Ovary (tissue), 9 donors: ENCODE results near the gene CHPT1. TPM values are rescaled to one million over a fixed set of nuclear protein-coding genes. Genes with fewer than 3 reads are reported as not detected.

Experiments used
- DNase-seq, 5 donors: peaks; one replicate each; pipeline ENCODE4 v3.0.0-alpha.2; 2019 to 2020
- H3K27ac ChIP-seq, 2 donors: fragments of 200-600 bp; one replicate each; pipeline versions ENCODE4 v1.5.1 to v1.8.0; 2019 to 2022
- H3K27me3 ChIP-seq: fragments of 200-600 bp; one replicate; pipeline ENCODE4 v1.8.0; 2022
- H3K36me3 ChIP-seq: fragments of 200-600 bp; sonication (generic); one replicate; pipeline ENCODE4 v1.5.1; 2019
- H3K4me1 ChIP-seq: one replicate; pipeline ENCODE4 v1.8.1; 2013; ENCODE audit warnings: mild to moderate bottlenecking, moderate library complexity; ENCODE audit not compliant: insufficient read depth
- H3K4me3 ChIP-seq: fragments of 200-600 bp; sonication (generic); one replicate; pipeline ENCODE4 v1.5.1; 2017
- H3K9me3 ChIP-seq, 2 donors: fragments of 200-600 bp in 1 of 2; sonication (generic) in 1 of 2; one replicate each; pipeline versions ENCODE4 v1.5.1 to v1.8.1; 2013 to 2019; ENCODE audit warnings: mild to moderate bottlenecking in 1 of 2, moderate library complexity in 1 of 2
- CTCF ChIP-seq, 3 donors: fragments of 450-650 bp in 2 of 3; fragments of 200-600 bp in 1 of 3; IDR thresholded peaks; one replicate each; pipeline versions ENCODE4 v1.5.1 to v1.8.0; 2016 to 2022; ENCODE audit warnings: antibody characterized with exemption in 3 of 3, mild to moderate bottlenecking in 1 of 3
- EP300 ChIP-seq: sonication (generic); formaldehyde crosslinking; IDR thresholded peaks from one replicate; pipeline ENCODE4 v1.6.1; 2017; ENCODE audit warnings: antibody characterized with exemption
- POLR2A ChIP-seq: fragments of 450-650 bp; IDR thresholded peaks from one replicate; pipeline ENCODE4 v1.6.1; 2017; ENCODE audit warnings: antibody characterized with exemption, mild to moderate bottlenecking, moderate library complexity
- WGBS, 3 donors: extraction: QIAGEN DNeasy Blood & Tissue Kit in 1 of 3; methylation state at CpG; one replicate each; pipeline versions ENCODE4 v1.1.5 to v1.1.7; 2013 to 2017; 5-methylcytosine and 5-hydroxymethylcytosine counted together
- intact Hi-C, 4 donors: fragments of 100-400 bp; cut with DNase I; formaldehyde crosslinking; loops; one replicate each; pipeline versions ENCODE4 v1.11.0 to v1.15.1; 2022 to 2023
- polyA plus RNA-seq, 2 donors: library from polyadenylated mRNA; stranded (reverse); fragments of 200-250 nt in 1 of 2; fragments of 350-450 nt in 1 of 2; fragmentation: Illumina TruSeq in 1 of 2; extraction: RNeasy Lipid Tissue Mini Kit (QIAGEN cat#74804) in 1 of 2; gene quantifications; one replicate each; pipeline ENCODE4 v1.2.3, GENCODE V29; 2013 to 2014
- total RNA-seq, 7 donors: library from RNA; depleted of rRNA in 2 of 7; stranded (reverse); fragments of >200 nt in 2 of 7; fragmentation: NEBNext Ultra II Directional in 3 of 7; extraction: Animal tissue kit (Norgen Biotek cat#: 25700) in 3 of 7; gene quantifications; one replicate each; pipeline versions ENCODE4 v1.1.0 to v1.2.4, GENCODE V29; 2016 to 2023
- donor health status: DM: no; HTN: no; CAD: no; lungs with moderate emphysema.
- donor health status: DM: no; HTN: no; CAD: no.
- donor health status: Bipolar disorder and iron deficiency.
- donor health status: DM: yes; HTN: yes; CAD: no.
- donor health status: DM: no; HTN: no; CAD: no.
- donor health status: DM: yes; HTN: yes; CAD: no.

The CHPT1 gene
- total and polyA plus RNA-seq, 9 donors = 25.8 to 89.4 (median 31.4) TPM

GRCh38 chr12:101759396-101760047, 62.1 kb downstream of the CHPT1 start:
- DNase-seq = no peak
- Histone ChIP-seq H3K4me1 (peaks cover 2% of the 10 kb centered on the region), H3K4me3 (no peak overlapping the region), H3K27me3 (no peaks in the 10 kb centered on the region), H3K36me3 (no peaks in the 10 kb centered on the region), H3K27ac (no peak overlapping the region), H3K9me3 (no peaks in the 10 kb centered on the region)
- intact Hi-C loops = loop anchor here in 1 of 4 donors (10.0 kb wide), 1 partner anchor 345 kb away; no protein-coding TSS in a partner anchor
- 61 to 62% (median 62%) methylated on average over 5 of the region's 5 CpGs for WGBS, 3 donors
- TF ChIP-seq EP300 = no peak
- peak; percentile 13 to 72 (median 44) for TF ChIP-seq CTCF (IDR thresholded peaks at IDR 0.05)
- no peak for TF ChIP-seq POLR2A

DNA sequence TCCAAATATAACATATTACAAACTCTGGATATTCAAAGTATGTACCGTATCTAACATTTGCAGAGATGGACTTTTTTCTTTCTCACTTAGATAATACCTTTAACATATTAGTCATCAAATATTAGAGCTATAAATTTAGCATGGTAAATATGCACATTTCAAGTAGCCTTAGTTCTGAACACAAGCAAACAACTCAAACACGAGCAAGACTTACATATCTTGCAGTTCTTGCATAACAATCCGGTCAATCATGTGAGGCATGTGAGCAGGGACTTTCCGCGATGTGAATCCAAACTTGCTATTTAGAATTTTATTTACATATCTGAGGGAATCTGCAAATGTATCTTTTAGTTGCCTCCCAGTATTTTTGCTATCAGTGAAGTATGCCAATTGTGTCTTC, 63.9 kb downstream of the CHPT1 start:
- DNase-seq = no peak

GRCh38 chr12:101761781-101762180, 64.3 kb downstream of the CHPT1 start:
- intact Hi-C loops = no loop called here
- Histone ChIP-seq H3K9me3 (no peaks in the 10 kb centered on the region), H3K27me3 (no peaks in the 10 kb centered on the region), H3K36me3 (no peaks in the 10 kb centered on the region), H3K4me1 (peaks cover 2% of the 10 kb centered on the region), H3K27ac (no peak overlapping the region), H3K4me3 (no peak overlapping the region)
- TF ChIP-seq EP300 (no peak), POLR2A (no peak), CTCF (IDR thresholded peaks at IDR 0.05) (no peak)
- no peak for DNase-seq
- 86 to 93% (median 92%) methylated on average over 4 of the region's 4 CpGs for WGBS, 3 donors

More for the DNA sequence above, 63.9 kb downstream of the CHPT1 start:
- no peaks in the 10 kb centered on the region for H3K36me3 ChIP-seq
- H3K27me3 ChIP-seq = no peaks in the 10 kb centered on the region
- WGBS, 3 donors = 73 to 78% (median 74%) methylated on average over 5 of the region's 5 CpGs
- no peaks in the 10 kb centered on the region for H3K9me3 ChIP-seq
- no peak for TF ChIP-seq EP300
- no peak overlapping the region for H3K27ac ChIP-seq
- H3K4me3 ChIP-seq = no peak overlapping the region
- H3K4me1 ChIP-seq = peaks cover 2% of the 10 kb centered on the region
- intact Hi-C loops = no loop called here

DNA sequence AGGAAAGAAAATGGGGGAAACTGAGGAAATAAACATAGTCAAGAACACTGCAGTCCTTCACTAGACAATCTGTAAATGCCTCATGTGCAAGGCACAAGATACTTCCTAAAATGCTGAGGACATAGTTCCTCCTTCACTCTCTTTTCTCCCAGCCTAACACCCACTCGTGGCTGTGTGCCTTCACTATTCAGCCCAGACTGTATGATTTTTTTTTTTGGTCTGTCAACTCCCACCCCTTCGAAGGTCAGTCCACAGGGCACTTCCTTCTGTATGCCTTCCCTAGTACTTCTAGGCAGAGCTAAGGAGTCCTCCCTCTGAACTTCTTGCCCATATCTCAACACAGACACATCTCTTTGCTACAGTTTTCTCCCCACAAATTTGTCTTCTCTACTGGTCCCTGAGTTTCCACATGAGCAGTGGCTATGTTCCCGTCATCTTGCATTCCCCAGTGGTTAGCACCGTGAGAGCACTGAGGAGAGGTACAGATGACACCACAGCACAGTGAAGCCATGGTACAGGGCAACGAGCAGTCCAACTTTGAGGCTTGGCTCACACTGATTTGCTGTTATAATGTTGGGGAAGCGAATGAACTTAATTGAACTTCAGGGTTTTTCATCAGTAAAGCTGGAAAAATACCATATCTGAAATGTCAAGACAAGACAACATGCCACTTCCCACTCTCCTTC, 65.9 kb downstream of the CHPT1 start:
- Histone ChIP-seq H3K9me3 (no peaks in the 10 kb centered on the region), H3K36me3 (no peaks in the 10 kb centered on the region), H3K27ac (no peak overlapping the region), H3K4me1 (peaks cover 2% of the 10 kb centered on the region), H3K4me3 (no peak overlapping the region), H3K27me3 (no peaks in the 10 kb centered on the region)
- no peak for DNase-seq
- TF ChIP-seq EP300 = no peak
- TF ChIP-seq POLR2A = no peak
- intact Hi-C loops = no loop called here
- 71 to 75% (median 73%) methylated on average over 6 of the region's 6 CpGs for WGBS, 3 donors

DNA sequence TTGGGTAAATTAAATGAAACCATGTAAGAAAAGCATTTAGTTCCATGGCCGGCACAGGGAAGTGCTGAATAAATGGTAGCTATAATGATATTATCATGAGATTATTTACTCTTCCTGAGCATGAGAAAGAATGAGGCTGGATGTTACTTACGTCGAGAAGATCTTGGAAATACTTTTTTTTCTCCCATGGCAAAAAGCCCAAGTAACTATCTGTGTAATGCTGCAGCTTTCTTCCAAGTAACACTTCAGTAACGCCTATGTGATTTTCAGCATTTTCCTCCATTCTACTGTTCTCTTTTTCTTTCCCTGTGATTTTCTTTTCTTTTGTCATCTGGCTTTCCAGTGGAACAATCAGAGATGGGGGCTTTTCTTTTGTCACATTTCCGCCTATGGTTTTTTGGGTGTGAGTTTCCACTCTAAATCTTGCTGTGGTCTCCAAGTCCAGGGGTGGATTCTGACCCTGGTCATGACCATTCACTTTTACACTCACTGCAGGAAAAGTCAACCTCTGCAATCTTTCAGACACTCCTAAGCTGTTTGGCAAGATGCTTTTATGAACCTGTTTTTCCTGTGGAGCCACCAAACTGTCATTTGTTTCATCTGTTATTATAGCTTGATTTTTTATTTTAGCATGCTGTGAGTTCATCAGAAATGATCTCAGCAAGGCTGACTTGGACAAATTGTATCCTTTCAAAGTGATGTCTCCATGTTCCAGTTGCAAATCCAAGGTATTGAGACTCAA, 66.8 kb downstream of the CHPT1 start:
- TF ChIP-seq POLR2A = no peak
- Histone ChIP-seq H3K36me3 (no peaks in the 10 kb centered on the region), H3K4me1 (peaks cover 2% of the 10 kb centered on the region), H3K9me3 (no peaks in the 10 kb centered on the region), H3K27ac (no peak overlapping the region), H3K27me3 (no peaks in the 10 kb centered on the region), H3K4me3 (no peak overlapping the region)
- 28 to 35% (median 34%) methylated on average over 5 of the region's 5 CpGs for WGBS, 3 donors
- no peak for DNase-seq
- intact Hi-C loops = no loop called here
